Nasal cavity respiratory epithelium epithelial cell of viscerocranial mucosa (primary cell): Measurements from ENCODE around the gene PLSCR3. TPM values are rescaled to one million over a fixed set of nuclear protein-coding genes. Genes with fewer than 3 reads are reported as not detected.

Experiments used
- total RNA-seq: library from RNA; depleted of rRNA; stranded (reverse); fragments of >200 nt; gene quantifications from 2 replicates; pipeline ENCODE4 v1.2.3, GENCODE V29; 2014

PLSCR3 gene
- total RNA-seq, result 12.6 and 28.2 TPM in 2 replicates

DNA sequence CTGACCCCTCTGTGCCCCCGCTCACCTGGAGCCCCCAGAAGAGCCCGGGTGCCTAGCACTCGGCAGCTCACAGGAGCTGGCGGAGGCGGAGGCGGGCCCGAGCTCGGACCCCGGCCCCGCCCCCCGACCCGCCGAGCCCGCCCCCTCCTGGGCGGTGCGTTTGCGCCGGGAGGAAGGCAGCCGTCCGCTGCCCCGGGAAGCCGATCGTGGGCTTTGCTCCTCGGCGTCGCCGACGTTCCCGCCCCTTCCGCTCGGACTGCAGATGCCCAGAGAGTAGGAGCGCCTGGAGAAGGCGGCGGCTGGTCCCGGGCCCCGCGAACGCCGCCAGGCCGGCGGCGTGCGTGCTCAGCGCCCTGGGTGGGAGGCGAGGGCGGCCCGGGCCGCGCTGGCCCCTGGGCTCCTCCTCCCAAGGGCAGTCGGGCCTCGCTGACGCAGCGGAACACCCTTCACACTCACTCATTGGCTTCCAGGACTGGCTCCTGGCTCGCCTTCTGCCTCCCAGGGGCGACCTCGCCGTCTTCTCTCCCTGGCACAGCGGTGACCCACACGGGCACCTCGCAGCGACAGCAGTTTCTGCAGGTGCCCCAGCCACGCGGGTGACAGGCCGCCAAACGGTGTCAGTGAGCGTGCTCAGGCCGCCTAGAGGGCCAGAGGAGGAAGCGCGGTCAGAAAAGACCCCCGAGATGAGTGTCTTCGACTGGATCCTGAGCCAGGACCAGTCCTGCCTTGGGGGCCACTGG is at the start of gene PLSCR3:
Gene PLSCR3 (minus strand): TSS at position 74 of the 740 bp plus-strand sequence. CDS start 415 bp downstream, outside the sequence.

DNA sequence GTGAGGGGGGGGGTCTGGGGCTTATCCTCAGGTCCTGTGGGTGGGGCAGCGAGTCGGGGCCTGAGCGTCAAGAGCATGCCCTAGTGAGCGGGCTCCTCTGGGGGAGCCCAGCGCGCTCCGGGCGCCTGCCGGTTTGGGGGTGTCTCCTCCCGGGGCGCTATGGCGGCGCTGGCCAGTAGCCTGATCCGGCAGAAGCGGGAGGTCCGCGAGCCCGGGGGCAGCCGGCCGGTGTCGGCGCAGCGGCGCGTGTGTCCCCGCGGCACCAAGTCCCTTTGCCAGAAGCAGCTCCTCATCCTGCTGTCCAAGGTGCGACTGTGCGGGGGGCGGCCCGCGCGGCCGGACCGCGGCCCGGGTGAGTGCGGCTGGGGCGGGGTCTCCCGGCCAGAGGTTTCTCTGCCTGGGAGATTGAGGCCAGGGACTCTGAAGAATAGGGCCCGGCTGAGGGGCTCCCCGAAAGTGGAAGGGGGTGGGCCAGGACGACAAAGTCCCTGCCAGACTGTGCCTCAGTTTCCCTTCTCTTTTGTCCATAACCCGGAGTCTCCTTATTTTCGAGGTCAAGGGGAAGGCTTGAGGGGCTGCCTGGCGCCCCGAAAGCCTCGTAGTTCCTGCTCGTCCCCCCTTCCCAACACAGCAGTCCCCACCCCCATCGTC is 45.3 kb upstream of the PLSCR3 start, which contains the start of gene FGF11:
Gene FGF11 (plus strand): TSS at position 51 of the 651 bp plus-strand sequence. CDS start 109 bp downstream, at position 160.

DNA sequence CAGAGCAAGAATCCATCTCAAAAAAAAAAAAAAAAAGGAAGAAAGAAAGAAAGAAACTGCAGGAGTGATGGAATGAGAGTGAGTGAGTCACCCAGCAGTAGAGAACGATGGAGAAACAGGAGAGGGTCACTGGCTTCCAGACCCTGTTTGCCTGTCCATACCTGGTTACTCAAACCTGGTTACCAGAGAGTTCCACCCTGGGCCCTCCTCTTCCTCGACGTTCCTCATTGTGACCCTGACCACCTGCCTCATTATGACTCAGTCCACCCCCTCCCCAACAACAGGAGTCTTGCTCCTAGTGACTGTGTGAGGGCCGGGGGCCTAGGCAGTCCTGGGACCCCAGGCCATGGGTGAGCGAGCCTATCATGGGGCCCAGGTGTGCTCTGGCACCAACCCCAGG is 34.2 kb upstream of the PLSCR3 start, which contains the start of gene SPEM3:
Gene SPEM3 (plus strand): TSS at position 301 of the 400 bp plus-strand sequence. CDS start 46 bp downstream, at position 347.

DNA sequence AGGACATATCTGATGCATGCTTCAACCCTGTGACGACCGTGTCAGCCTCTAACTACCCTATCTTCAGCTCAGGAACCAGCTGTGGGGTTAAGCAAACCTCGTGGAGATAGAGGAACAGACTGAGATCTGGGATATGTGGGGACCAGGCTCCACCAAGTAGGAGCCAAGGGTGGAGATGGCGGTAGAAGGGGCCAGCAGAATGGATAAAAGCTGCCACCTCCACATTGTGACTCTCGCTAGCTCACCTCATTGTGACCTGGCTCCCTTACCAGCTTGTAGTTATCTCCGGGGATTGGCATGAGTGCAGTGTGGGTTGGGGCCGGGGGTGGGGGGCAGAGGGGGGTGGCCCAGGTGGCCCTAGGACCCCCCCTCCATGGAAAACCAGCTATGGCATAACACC is 31.0 kb upstream of the PLSCR3 start, which contains the start of gene SPEM2:
Gene SPEM2 (plus strand): TSS at position 301 of the 400 bp plus-strand sequence. CDS start 73 bp downstream, at position 374.

DNA sequence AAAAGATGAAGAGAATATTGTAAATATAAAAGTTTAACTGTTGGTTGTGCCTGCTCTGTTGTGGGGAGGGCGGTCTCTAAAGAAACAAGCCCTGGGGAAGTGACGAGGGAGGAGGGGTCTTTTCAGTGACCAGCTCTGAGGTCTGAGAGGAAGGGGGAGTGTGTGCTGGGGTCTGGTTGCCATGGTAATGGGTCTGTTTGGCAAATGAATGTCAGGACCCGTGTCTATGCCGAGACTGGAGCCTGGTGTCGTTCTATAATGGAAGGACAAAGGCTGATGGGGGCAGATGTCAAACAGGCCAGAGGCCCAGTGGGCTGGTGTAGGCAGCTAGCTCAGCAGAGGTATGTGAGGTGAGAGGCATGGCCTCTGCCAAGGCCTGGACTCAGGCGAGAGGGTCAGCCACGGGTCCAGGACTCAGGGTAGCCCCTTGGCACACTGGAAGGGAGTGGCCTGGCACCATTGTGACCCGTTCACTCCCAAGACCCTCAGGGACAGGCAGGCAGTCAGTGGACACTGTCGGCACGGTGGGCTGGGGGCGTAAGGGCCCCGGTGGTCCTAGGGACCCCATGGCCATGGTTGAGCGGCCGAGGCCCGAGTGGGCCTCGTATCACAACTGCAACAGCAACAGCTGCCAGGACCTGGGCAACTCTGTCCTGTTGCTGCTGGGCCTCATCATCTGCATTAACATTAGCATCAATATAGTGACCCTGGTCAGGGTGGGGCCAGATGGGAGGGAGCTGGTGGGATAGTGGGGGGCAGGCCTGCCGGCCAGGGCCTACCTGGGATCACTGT is 25.7 kb upstream of the PLSCR3 start, which contains the start of gene SPEM1:
Gene SPEM1 (plus strand): TSS at position 506 of the 792 bp plus-strand sequence. CDS start 61 bp downstream, at position 567.

DNA sequence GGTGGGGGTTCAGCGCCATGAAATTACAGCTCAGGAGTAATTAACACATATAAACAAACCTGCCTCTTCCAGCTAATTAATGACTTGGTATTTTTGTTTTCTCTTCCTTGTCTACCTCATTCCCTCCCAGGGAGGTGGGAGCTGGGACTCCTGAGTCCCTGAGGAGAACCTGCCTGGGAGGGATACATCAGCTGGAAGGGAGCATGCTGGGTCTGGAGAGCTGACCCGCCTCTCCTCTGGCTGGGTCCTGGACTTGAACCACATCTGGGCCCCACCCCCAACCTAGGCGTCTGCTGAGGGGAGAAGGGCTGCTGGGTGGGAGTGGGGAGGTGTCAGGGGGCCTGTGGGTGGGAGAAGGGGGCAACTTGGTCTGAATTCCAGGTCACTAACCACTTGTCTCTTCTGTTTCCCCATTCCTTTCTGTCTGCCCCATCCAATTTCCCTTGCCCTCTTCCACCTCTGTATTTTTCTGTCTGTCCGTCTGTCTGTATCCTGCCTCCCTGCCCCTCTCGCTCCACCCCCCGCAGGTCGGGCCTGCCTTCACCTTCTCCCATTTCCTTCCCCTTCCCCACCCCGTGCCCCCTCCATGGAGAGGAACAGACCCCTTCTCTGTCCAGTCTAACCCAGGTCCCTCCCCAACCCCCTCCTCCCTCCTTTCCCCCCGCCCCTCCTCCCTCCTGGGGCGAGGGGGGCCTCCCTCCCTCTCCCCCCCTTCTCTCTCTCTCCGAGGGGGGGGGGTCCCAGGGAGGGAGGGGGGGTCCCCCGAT is 13.3 kb upstream of the PLSCR3 start, which contains the start of gene NLGN2:
Gene NLGN2 (plus strand): TSS at position 361 of the 767 bp plus-strand sequence. CDS start 411 bp downstream, outside the sequence.

DNA sequence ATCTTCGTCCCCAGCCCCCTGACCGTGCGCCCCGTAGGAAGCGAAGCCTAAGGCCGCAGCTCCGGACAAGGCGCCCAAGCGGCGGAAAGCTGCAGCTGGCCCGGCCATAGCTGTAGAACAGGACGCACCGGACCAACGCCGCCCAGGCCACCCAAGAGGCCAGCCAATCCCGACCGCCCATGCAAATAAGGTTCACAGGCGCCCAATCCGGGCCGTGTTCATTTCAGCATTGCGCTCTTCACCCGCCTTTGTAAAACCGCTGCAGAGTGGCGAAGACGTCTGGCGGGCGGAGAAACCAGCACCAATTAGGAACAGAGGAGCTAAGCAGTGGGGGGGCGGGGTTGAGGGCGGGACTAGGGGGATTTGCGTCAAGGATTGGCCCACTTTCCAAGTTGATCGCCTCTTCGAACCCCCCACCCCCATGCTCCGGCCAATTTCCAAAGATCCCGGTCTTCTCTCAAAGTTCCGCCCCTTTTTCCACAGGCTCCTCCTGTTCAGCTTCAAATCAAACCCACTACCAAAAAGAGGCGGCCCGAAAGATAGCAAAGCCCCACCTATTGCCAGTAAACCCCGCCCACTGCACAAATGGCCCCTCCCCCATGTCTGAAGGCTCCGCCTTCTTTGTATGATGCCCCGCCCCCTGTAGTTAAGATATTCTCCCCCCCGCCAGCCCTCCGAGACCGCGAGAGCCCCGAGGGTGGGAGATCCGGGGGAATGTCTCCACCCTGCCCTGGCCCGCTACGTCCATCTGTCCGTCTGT is 9.8 kb upstream of the PLSCR3 start, which contains the start of gene TMEM256:
Gene TMEM256 (minus strand): TSS at position 121 of the 760 bp plus-strand sequence. CDS start 13 bp downstream, at position 108.

DNA sequence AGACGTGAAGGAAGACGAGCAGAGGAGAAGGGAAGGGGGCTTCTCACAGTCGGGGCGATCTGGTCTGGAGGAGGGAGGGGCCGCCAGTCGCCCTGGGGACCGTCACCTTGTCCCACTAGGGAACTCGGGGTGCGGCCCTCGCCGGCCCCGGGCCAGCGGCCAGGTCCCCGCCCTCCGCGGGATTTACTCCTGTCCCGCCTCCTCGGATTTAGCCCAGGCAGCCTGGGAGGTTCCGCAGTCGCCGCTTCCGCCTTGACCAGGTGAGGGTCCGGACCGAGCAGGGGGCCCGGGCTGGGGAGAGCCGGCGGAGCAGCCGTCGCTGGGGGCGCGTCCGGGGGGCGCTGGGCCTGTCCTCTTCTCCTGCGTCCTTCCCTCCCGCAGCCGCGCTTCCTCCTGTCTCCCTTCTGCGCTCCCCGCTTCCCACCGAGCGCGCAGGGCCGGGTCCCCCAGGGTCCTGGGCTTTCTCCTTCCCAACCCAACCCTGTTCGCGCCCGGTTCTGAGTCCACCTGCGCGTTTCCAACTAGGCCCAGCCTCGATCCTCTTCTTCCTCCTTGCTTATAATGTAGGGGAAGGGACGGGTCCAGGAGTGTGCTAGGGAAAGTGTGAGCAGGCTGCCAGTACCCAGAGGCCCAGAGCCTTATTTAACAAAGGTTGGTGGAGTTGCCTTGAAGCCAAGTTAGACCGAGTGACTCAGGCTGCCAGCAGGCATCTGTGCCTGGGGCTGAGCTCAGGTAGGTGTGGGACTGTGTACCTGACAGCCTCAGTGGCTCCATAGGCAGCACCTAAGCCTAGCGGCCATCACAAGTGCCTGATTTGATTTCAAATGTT is 13.3 kb downstream of the PLSCR3 start, which contains the start of gene TNK1:
Gene TNK1 (plus strand): TSS at position 235 of the 829 bp plus-strand sequence. CDS start 1,838 bp downstream, outside the sequence.

DNA sequence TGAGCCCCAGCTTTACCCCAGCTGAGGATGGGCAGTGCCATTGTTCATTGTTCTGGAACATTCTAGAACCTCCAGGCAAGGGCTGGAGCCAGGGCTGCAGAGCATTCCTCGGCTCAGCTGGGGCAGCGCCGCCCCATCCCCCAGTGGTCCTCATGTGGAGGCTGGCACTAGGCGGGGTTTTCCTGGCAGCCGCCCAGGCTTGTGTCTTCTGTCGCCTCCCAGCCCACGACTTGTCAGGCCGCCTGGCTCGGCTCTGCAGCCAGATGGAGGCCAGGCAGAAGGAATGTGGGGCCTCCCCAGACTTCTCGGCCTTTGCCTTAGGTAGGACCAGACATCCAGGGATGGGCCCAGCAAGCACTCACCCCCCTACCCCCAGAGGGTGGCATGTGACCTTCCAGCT is 39.3 kb downstream of the PLSCR3 start, which contains the start of gene TMEM95:
Gene TMEM95 (plus strand): TSS at position 104 of the 400 bp plus-strand sequence. CDS start 49 bp downstream, at position 153.

DNA sequence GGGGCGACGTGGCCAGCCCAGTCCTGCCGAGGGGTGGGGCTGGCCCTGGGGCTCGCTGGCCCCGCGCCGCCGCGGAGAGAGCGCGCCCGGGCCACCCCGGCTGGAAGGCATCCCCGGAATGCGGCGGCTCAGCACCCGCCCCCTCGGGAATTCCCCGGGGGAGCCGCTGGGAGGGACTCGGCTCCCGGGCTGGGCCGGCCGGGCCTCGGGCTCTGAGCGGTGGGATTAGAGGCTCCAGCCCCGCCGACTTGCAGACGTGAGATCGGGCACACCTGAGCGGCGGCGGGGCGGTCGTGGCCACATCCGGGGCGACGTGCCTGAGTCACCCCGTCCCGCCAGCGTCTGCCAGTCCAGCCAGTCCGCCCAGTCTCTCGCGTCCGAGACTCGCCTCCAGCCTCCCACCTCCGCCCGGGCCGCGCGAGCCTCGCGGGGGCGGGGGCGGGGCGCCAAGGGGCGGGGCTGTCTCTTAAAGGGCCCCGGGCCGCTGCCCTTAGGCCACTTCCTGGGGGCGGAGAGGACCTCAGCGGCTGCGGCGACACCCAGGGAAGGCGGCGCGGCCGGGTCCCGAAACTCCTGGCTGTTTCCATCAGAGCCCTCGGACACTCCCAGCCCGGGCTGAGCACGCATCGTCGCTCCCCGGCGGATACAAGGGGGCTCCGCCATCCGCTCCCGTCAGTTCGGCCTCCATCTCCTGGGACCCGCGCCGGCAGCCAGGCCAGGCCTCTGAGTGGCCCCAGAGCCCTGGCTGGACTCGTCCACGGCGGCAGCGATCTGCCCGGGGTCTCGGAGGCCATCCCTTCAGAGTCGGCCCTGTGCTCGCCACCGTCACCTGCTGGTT is 42.4 kb downstream of the PLSCR3 start, which contains the start of gene KCTD11:
Gene KCTD11 (plus strand): TSS at position 498 of the 838 bp plus-strand sequence.

Other genes with a start within 250 kb of the PLSCR3 start
- gene ASGR1, start 215.2 kb downstream of the PLSCR3 start, total RNA-seq, result 0.07 TPM in 1 of 2 replicates, not detected in the other
- gene DLG4, start 174.7 kb downstream of the PLSCR3 start, total RNA-seq, result 1.0 and 9.3 TPM in 2 replicates
- 172 and 221 TPM in 2 replicates for gene ACADVL, start 174.6 kb downstream of the PLSCR3 start, total RNA-seq
- 62.4 and 66.6 TPM in 2 replicates for gene DVL2, start 160.0 kb downstream of the PLSCR3 start, total RNA-seq
- gene PHF23, start 155.1 kb downstream of the PLSCR3 start, total RNA-seq, result 27.0 and 32.2 TPM in 2 replicates
- gene GABARAP, start 152.1 kb downstream of the PLSCR3 start, total RNA-seq, result 57.8 and 81.4 TPM in 2 replicates
- gene CTDNEP1, start 142.8 kb downstream of the PLSCR3 start, total RNA-seq, result 26.3 and 49.0 TPM in 2 replicates
- gene ELP5, start 142.3 kb downstream of the PLSCR3 start, total RNA-seq, result 11.0 and 16.7 TPM in 2 replicates
- 453 and 573 TPM in 2 replicates for gene CLDN7, start 132.0 kb downstream of the PLSCR3 start, total RNA-seq
- gene SLC2A4, start 112.8 kb downstream of the PLSCR3 start, total RNA-seq, result under 0.01 and 0.14 TPM in 2 replicates
- gene YBX2, start 99.9 kb downstream of the PLSCR3 start, total RNA-seq, result 0.34 and 1.1 TPM in 2 replicates
- 435 and 611 TPM in 2 replicates for gene EIF5A, start 86.9 kb downstream of the PLSCR3 start, total RNA-seq
- gene GPS2, start 79.2 kb downstream of the PLSCR3 start, total RNA-seq, result 29.4 and 30.4 TPM in 2 replicates
- gene NEURL4, start 65.2 kb downstream of the PLSCR3 start, total RNA-seq, result 15.7 and 22.5 TPM in 2 replicates
- 0.34 and 0.71 TPM in 2 replicates for gene ACAP1, start 58.0 kb downstream of the PLSCR3 start, total RNA-seq
- gene KCTD11, start 42.4 kb downstream of the PLSCR3 start, total RNA-seq, result 7.2 and 21.0 TPM in 2 replicates
- gene TMEM95, start 39.4 kb downstream of the PLSCR3 start, total RNA-seq, result not detected in 2 replicates
- gene TNK1, start 13.4 kb downstream of the PLSCR3 start, total RNA-seq, result 5.8 and 10.6 TPM in 2 replicates
- gene TMEM256, start 9.6 kb upstream of the PLSCR3 start, total RNA-seq, result 26.6 and 88.9 TPM in 2 replicates
- gene NLGN2, start 13.3 kb upstream of the PLSCR3 start, total RNA-seq, result 1.4 and 6.1 TPM in 2 replicates
- not detected in 2 replicates for gene SPEM1, start 25.8 kb upstream of the PLSCR3 start, total RNA-seq
- not detected in 2 replicates for gene SPEM2, start 31.1 kb upstream of the PLSCR3 start, total RNA-seq
- not detected in 2 replicates for gene SPEM3, start 34.3 kb upstream of the PLSCR3 start, total RNA-seq
- gene TMEM102, start 40.9 kb upstream of the PLSCR3 start, total RNA-seq, result 10.3 and 10.7 TPM in 2 replicates
- gene FGF11, start 45.0 kb upstream of the PLSCR3 start, total RNA-seq, result 19.1 and 44.3 TPM in 2 replicates
- 7.6 and 14.7 TPM in 2 replicates for gene CHRNB1, start 50.5 kb upstream of the PLSCR3 start, total RNA-seq
- gene ZBTB4, start 85.1 kb upstream of the PLSCR3 start, total RNA-seq, result 17.4 and 37.4 TPM in 2 replicates
- not detected in 2 replicates for gene SLC35G6, start 86.9 kb upstream of the PLSCR3 start, total RNA-seq
- 75.9 and 140 TPM in 2 replicates for gene POLR2A, start 89.8 kb upstream of the PLSCR3 start, total RNA-seq
- gene TNFSF12, start 154.5 kb upstream of the PLSCR3 start, total RNA-seq, result 0.34 and 2.5 TPM in 2 replicates
- gene TNFSF13, start 164.2 kb upstream of the PLSCR3 start, total RNA-seq, result 2.6 and 3.8 TPM in 2 replicates
- gene SENP3, start 167.4 kb upstream of the PLSCR3 start, total RNA-seq, result 76.8 and 126 TPM in 2 replicates
- 8.3 and 13.7 TPM in 2 replicates for gene CD68, start 185.1 kb upstream of the PLSCR3 start, total RNA-seq
- 31.0 and 32.5 TPM in 2 replicates for gene MPDU1, start 189.3 kb upstream of the PLSCR3 start, total RNA-seq
- gene SOX15, start 195.6 kb upstream of the PLSCR3 start, total RNA-seq, result 38.7 and 54.0 TPM in 2 replicates
- gene FXR2, start 220.4 kb upstream of the PLSCR3 start, total RNA-seq, result 39.1 and 51.3 TPM in 2 replicates
- 22.5 and 23.2 TPM in 2 replicates for gene SAT2, start 233.3 kb upstream of the PLSCR3 start, total RNA-seq
- gene SHBG, start 235.6 kb upstream of the PLSCR3 start, total RNA-seq, result under 0.01 and 0.21 TPM in 2 replicates